ENCODE measurements around the gene ZNF12.
"Not testable (repeated sequence)": the region's sequence is repeated elsewhere in the genome, so short reads cannot be mapped to it uniquely, and the experiment has no call there.

ZNF12 gene

GRCh38 chr7:6706666-6707407, at the start of gene ZNF12:
ZNF12 (minus strand) TSS chr7:6706947; CDS start chr7:6705173, 1,774 bp downstream.
- DNase-seq: peak; percentile 97

GRCh38 chr7:6753964-6754363, 47.2 kb upstream of the ZNF12 start, which contains the start of gene RSPH10B2:
RSPH10B2 (plus strand) TSS chr7:6754103; CDS start chr7:6757678, 3,575 bp downstream.
- not testable (repeated sequence) for DNase-seq

GRCh38 chr7:6750173-6750572, 43.4 kb upstream of the ZNF12 start:
- not testable (repeated sequence) for DNase-seq

- DNase-seq: not testable (repeated sequence)
These were observed 42.6 kb upstream of the ZNF12 start for GRCh38 chr7:6749335-6749734.

GRCh38 chr7:6744410-6745100, 37.8 kb upstream of the ZNF12 start:
- DNase-seq: not testable (repeated sequence)

- not testable (repeated sequence) for DNase-seq
These were observed 31.7 kb upstream of the ZNF12 start for GRCh38 chr7:6738415-6738814.

DNA sequence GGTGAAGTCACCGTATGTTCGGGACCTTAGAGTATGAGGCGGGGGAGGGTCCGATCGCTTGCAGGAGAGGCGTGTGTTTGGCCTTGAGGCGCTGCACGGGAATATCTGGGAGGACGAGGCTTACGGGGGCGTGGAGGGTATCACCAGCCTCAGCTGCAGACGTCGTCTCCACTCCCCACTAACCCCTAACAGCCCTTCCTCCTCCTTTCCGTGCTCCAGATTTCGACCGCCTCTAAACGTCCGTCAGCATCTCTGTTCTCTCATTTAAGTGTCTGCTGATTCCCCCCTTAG, 23.5 kb upstream of the ZNF12 start:
- DNase-seq: no peak

DNA sequence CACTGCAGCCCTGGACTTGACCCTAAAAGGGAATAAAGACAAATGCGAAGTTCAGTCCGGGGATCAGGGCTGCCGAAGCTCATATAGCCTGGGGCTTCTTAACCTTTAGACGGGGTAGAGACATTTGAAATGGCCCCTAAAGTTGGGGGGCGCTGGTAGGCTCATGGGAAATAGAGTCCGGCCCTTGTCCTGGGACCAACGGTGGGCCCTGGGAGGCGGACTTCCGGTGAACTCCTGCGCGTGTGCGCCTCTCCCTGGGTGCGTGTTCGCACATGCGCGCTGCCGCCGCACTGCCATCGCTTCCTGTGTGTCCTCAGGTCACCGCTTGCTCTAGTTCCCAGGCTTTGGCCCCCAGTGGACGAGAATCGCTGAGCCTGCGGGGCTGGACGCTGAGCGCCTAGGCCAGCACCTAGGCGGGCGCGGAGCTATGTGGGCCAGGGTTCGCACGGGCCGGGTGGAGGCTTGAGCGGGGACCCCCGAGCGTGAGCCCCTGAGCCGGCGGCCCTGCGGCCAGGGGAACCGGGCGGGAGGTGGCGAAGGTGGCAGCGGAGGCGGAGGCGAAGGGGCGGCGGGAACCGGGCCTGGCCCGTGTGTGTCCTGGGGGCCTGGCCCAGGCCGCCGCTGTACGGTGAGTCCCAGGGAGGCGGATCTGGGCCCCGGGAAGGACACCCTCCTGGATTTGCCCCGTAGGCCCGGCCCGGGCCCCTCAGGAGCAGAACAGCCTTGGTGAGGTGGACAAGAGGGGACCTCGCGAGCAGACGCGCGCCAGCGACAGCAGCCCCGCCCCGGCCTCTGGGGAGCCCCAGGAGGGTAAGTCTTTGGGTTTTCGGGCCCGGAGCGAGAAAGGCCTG, 23.0 kb upstream of the ZNF12 start:
- peak; percentile 84 to 85 for DNase-seq

DNA sequence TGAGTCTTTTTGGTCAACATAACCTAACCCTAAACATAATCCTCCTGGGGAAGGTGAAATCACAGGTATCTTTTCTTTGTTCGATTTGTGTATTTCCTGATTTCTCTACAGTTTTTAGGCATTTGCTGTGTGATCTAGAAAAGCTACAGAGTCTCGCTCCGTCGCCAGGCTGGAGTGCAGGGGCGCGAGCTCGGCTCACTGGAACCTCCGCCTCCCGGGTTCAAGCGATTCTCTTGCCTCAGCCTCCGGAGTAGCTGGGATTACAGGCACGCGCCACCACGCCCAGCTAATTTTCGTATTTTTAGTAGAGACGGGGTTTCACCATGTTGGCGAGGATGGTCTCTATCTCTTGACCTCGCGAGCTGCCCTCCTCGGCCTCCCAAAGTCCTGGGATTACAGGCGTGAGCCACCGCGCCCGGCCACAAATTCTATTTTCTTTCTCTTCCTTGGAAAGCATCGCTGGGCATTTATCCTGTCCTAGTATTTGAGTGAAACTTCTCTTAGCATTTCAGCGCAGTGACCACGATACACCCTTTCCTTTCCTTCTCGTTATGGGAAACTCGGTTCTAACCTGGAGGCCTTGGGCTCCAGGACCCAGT, 22.2 kb upstream of the ZNF12 start:
- DNase-seq: not testable (repeated sequence)

DNA sequence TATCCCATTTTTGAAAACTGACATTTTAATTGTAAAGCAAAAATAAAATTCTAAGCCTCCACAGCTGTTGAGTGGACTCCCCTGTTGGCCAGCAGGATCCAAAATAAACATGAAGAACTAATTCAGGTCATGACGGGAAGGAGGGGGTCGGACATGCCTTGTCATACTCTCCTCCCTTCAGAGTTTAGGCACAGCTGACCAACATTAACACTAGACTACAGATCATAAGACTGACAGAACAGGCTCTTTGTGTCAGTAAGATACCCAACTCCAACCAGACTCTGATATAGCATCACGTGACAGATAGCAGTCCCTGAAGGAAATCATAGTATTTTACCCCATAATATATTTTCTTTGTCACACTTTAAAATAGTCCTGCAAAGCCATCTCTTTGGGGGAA, 20.9 kb upstream of the ZNF12 start:
- DNase-seq: no peak

- DNase-seq: not testable (repeated sequence)
These were observed 19.6 kb upstream of the ZNF12 start for GRCh38 chr7:6726341-6726740.

DNA sequence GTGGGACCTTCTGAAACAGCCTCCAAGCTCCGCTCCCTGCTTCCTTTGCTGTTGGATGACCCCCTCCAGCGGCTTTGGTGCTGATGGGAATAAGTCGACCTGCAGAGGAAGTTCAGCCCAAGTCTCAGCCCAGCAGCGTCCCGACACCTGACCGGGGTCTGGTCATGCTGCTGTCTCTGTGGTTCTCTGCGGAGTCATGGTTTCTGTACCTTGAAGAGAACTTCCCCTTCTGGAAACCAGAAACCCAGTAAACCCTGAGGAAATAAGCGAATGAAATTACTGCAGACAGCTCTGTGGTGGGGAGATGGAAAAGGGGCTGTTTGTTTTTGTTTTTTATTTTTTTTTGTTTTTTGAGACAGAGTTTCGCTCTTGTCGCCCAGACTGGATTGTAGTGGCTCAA, 18.3 kb upstream of the ZNF12 start:
- no peak for DNase-seq

GRCh38 chr7:6724351-6724750, 17.6 kb upstream of the ZNF12 start:
- not testable (repeated sequence) for DNase-seq

- no peak for DNase-seq
These were observed 11.4 kb upstream of the ZNF12 start for GRCh38 chr7:6718124-6718523.

DNA sequence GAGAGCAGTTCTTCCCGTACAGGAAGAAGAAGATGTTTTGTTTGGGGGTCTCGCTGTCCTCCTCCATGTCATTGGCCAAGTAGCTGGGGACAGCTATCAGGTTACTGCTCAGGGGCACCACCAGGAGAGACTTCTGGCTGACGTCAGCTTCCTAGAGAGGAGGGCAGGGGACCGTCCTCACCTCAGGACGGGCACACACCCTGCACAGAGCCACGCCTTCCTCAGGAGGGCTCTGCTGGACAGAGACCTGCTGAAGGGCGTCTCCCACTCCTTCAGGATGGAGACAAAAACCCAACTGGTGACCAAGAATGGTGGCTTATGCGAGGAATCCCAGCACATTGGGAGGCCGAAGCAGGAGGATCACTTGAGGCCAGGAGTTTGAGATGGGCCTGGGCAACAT, 9.2 kb upstream of the ZNF12 start:
- not testable (repeated sequence) for DNase-seq

DNA sequence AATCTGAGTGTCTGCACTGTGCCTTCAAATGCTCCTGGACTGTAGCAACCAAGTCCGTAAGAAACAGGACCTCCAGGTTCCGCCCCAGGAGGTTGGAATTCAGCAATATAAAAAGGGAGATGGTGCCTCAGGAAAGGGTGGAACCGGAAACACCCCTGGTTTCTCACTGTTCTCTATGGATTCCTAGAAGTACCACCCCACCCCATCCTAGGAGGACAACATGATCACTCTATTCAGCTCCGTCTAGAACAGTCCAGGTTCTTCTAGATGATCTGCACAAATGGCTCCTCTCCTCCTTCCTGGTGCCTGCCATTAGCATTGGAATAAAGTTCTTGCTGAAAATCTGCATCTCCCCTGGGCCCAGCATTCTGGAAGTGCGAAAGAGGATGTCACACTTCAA, 7.6 kb upstream of the ZNF12 start:
- no peak for DNase-seq

DNA sequence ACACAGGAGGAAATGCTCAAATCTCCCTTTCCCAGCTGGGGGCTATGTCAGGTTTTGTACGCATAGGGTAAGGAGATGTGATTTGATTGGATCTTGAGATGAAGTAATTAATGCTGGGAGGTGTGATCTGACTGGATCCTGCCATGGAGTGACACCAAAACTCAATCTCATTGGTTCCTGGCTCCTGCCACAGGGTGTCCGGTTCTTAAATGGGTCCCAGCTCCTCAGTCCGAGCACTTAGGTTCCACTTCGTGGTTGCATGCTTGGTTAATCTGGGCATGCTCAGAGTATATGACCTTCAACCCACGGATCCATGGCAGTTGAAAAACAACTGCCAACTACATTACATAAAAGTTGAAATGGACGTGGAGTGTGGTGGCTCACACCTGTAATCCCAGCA, 3.1 kb upstream of the ZNF12 start:
- DNase-seq: peak in 1 of 2 donors; percentile 15

GRCh38 chr7:6708304-6708703, 1.6 kb upstream of the ZNF12 start:
- no peak for DNase-seq

- peak; percentile 26 to 43 for DNase-seq
These were observed 635 bp downstream of the ZNF12 start for GRCh38 chr7:6705959-6706665.

GRCh38 chr7:6701860-6702259, 4.9 kb downstream of the ZNF12 start:
- no peak for DNase-seq

DNA sequence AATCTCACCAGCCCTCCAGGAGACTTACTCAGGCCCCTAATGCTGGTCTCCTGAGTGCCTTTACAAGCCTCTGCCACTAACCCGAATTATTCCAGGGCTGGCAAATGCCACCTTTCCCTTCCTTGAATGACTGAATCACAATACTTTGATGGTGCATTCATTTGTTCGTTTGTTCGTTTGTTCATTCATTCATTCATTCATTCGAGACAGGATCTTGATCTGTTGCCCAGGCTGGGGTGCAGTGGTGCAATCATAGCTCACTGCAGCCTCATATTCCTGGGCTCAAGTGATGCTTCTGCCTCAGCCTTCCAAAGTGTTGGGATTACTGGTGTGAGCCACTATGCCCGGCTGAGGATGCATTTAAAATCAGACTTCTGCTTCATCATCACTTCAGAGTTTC, 6.0 kb downstream of the ZNF12 start:
- no peak for DNase-seq

- DNase-seq: no peak
These were observed 15.1 kb downstream of the ZNF12 start for GRCh38 chr7:6691609-6692106.

Data from stimulated activated CD4-positive, alpha-beta T cell treated with anti-CD3 and anti-CD28 coated beads, Interleukin-2, amount 100 ng/mL, for 24 hours (primary cell).